ENCODE results near the gene SLC35D1. TPM values are rescaled to one million over a fixed set of nuclear protein-coding genes. Genes with fewer than 3 reads are reported as not detected.

SLC35D1 gene
- total and polyA plus RNA-seq, 2 donors (not counting 1 experiment from before 2014, with no cell fraction given) = 19.3 to 20.3 TPM

- no peaks in the 10 kb centered on the region for H3K36me3 ChIP-seq (ENCODE audit: control insufficient read depth, insufficient read depth, low read length)
- no peak overlapping the region for H3K9ac ChIP-seq (ENCODE audit: insufficient read depth, low read length)
- DNase-seq (ENCODE audit: low read depth in 2 of 2) = no peak
- H2AFZ ChIP-seq (ENCODE audit: low read length) = no peak overlapping the region
- no peaks in the 10 kb centered on the region for H3K79me2 ChIP-seq (ENCODE audit: control insufficient read depth, insufficient read depth, low read length)
- no peak overlapping the region for H3K27ac ChIP-seq (ENCODE audit: insufficient read depth, low read length)
- H3K4me3 ChIP-seq (replicated peaks in 1 of 4; ENCODE audit: control extremely low read depth in 1 of 4, insufficient read depth in 1 of 4, low read depth in 3 of 4, low read length in 4 of 4) = no peak overlapping the region
- H3K27me3 ChIP-seq (ENCODE audit: control insufficient read depth, insufficient read depth, low read length) = no peaks in the 10 kb centered on the region
- H4K20me1 ChIP-seq (ENCODE audit: control insufficient read depth, extremely low read depth, insufficient read depth, low read length) = no peaks in the 10 kb centered on the region
- no peaks in the 10 kb centered on the region for H3K4me1 ChIP-seq (ENCODE audit: control insufficient read depth, extremely low read depth, insufficient read depth, low read length)
- no peak overlapping the region for H3K4me2 ChIP-seq (ENCODE audit: extremely low read depth, insufficient read depth, low read length)
- H3K9me3 ChIP-seq (ENCODE audit: control insufficient read depth, insufficient read depth, low read depth, low read length) = no peaks in the 10 kb centered on the region
- TF ChIP-seq EZH2 (IDR thresholded peaks at IDR 0.05; ENCODE audit: low read length, missing control alignments) (no peak), CTCF (conservative IDR thresholded peaks at IDR 0.05 in 1 of 2, IDR thresholded peaks at IDR 0.05 in 1 of 2; ENCODE audit: low read depth in 1 of 2, low read length in 2 of 2) (no peak)
These were observed 34.5 kb upstream of the SLC35D1 start for GRCh38 chr1:67088440-67088839.

GRCh38 chr1:67085326-67085725, 31.4 kb upstream of the SLC35D1 start:
- H3K4me2 ChIP-seq (ENCODE audit: extremely low read depth, insufficient read depth, low read length) = no peak overlapping the region
- no peak for DNase-seq (ENCODE audit: low read depth in 2 of 2)
- H3K79me2 ChIP-seq (ENCODE audit: control insufficient read depth, insufficient read depth, low read length) = no peaks in the 10 kb centered on the region
- H4K20me1 ChIP-seq (ENCODE audit: control insufficient read depth, extremely low read depth, insufficient read depth, low read length) = no peaks in the 10 kb centered on the region
- H3K4me3 ChIP-seq (replicated peaks in 1 of 4; ENCODE audit: control extremely low read depth in 1 of 4, insufficient read depth in 1 of 4, low read depth in 3 of 4, low read length in 4 of 4) = no peak overlapping the region
- no peaks in the 10 kb centered on the region for H3K27me3 ChIP-seq (ENCODE audit: control insufficient read depth, insufficient read depth, low read length)
- H3K36me3 ChIP-seq (ENCODE audit: control insufficient read depth, insufficient read depth, low read length) = no peaks in the 10 kb centered on the region
- no peak overlapping the region for H3K9ac ChIP-seq (ENCODE audit: insufficient read depth, low read length)
- H3K4me1 ChIP-seq (ENCODE audit: control insufficient read depth, extremely low read depth, insufficient read depth, low read length) = no peaks in the 10 kb centered on the region
- no peak for TF ChIP-seq EZH2 (IDR thresholded peaks at IDR 0.05; ENCODE audit: low read length, missing control alignments)
- no peak for TF ChIP-seq CTCF (conservative IDR thresholded peaks at IDR 0.05 in 1 of 2, IDR thresholded peaks at IDR 0.05 in 1 of 2; ENCODE audit: low read depth in 1 of 2, low read length in 2 of 2)
- no peaks in the 10 kb centered on the region for H3K9me3 ChIP-seq (ENCODE audit: control insufficient read depth, insufficient read depth, low read depth, low read length)
- H3K27ac ChIP-seq (ENCODE audit: insufficient read depth, low read length) = no peak overlapping the region
- no peak overlapping the region for H2AFZ ChIP-seq (ENCODE audit: low read length)

- Histone ChIP-seq H3K9ac (ENCODE audit: insufficient read depth, low read length) (no peak overlapping the region), H4K20me1 (ENCODE audit: control insufficient read depth, extremely low read depth, insufficient read depth, low read length) (no peaks in the 10 kb centered on the region), H3K9me3 (ENCODE audit: control insufficient read depth, insufficient read depth, low read depth, low read length) (no peaks in the 10 kb centered on the region), H3K27me3 (ENCODE audit: control insufficient read depth, insufficient read depth, low read length) (no peaks in the 10 kb centered on the region), H2AFZ (ENCODE audit: low read length) (no peak overlapping the region), H3K4me2 (ENCODE audit: extremely low read depth, insufficient read depth, low read length) (no peak overlapping the region), H3K4me1 (ENCODE audit: control insufficient read depth, extremely low read depth, insufficient read depth, low read length) (no peaks in the 10 kb centered on the region), H3K27ac (ENCODE audit: insufficient read depth, low read length) (no peak overlapping the region), H3K4me3 (replicated peaks in 1 of 4; ENCODE audit: control extremely low read depth in 1 of 4, insufficient read depth in 1 of 4, low read depth in 3 of 4, low read length in 4 of 4) (no peak overlapping the region), H3K79me2 (ENCODE audit: control insufficient read depth, insufficient read depth, low read length) (no peaks in the 10 kb centered on the region), H3K36me3 (ENCODE audit: control insufficient read depth, insufficient read depth, low read length) (no peaks in the 10 kb centered on the region)
- TF ChIP-seq EZH2 (IDR thresholded peaks at IDR 0.05; ENCODE audit: low read length, missing control alignments) (no peak), CTCF (conservative IDR thresholded peaks at IDR 0.05 in 1 of 2, IDR thresholded peaks at IDR 0.05 in 1 of 2; ENCODE audit: low read depth in 1 of 2, low read length in 2 of 2) (no peak)
- DNase-seq (ENCODE audit: low read depth in 2 of 2) = no peak
These were observed 30.9 kb upstream of the SLC35D1 start for GRCh38 chr1:67084765-67085318.
